ENCODE measurements around the gene PAQR6. TPM values are rescaled to one million over a fixed set of nuclear protein-coding genes. Genes with fewer than 3 reads are reported as not detected.

PAQR6 gene
- total and polyA plus RNA-seq, 2 of the 4 experiments (the other 2 are of a cell fraction), result under 0.01 to 0.67 TPM

DNA sequence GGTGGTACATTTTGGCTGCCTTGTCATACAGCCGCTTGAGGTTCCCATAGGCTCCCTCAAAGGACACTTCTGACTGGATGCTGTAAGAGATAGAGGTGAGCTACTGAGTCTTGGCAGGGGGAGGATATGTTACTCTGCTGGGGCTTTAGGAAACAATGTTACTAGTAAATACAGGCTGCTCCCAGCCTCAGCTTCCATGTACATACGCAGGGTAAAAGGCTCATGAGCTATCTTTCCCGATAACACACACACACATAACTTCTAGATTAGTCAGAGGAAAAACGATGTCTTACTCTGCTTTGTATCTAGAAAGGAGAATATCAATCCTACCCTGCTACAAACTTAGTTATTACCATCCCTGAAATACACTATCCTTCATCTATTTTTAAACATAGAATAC lies 20.5 kb upstream of the PAQR6 start:
- intact Hi-C loops (cut with micrococcal nuclease), result loop anchor here (5.0 kb wide), 1 partner anchor 49 kb away; no protein-coding TSS in a partner anchor
- Histone ChIP-seq H4K8ac (ENCODE audit: low read depth in 2 of 2, low read length in 2 of 2) (no peak overlapping the region), H4K5ac (ENCODE audit: low read depth, low read length) (no peak overlapping the region), H4K91ac (ENCODE audit: insufficient read depth, low read depth, low read length) (no peak overlapping the region; the same call in 1 of the 2 replicates), H2BK15ac (ENCODE audit: low read depth, low read length) (no peak overlapping the region), H3K36me3 (ENCODE audit: control insufficient read depth, insufficient read depth, low read length) (peaks cover 62% of the 10 kb centered on the region), H3K23ac (ENCODE audit: low read depth, low read length) (0 out of 2 replicates have a peak overlapping the region, but pooled peaks have one; percentile 16), H2AK9ac (replicated peaks; ENCODE audit: low read depth, low read length, poor library complexity) (no peak overlapping the region), H3K27me3 (ENCODE audit: control insufficient read depth, insufficient read depth, low read length) (no peaks in the 10 kb centered on the region), H3K9me3 (ENCODE audit: control insufficient read depth, insufficient read depth, low read length) (no peaks in the 10 kb centered on the region), H3K4me2 (ENCODE audit: low read depth, low read length) (no peak overlapping the region), H3K14ac (replicated peaks; ENCODE audit: low read depth, low read length) (no peak overlapping the region; the same call in 1 of the 2 replicates), H2BK20ac (ENCODE audit: low read depth, low read length) (no peak overlapping the region), H2BK5ac (ENCODE audit: low read depth, low read length, poor library complexity, severe bottlenecking) (peak overlapping the region; percentile 29), H3K56ac (ENCODE audit: extremely low read depth, insufficient read depth, low read length) (no peak overlapping the region), H3K4me1 (ENCODE audit: control insufficient read depth, insufficient read depth, low read length) (peaks cover 3% of the 10 kb centered on the region), H3K9ac (ENCODE audit: low read depth, low read length) (no peak overlapping the region), H3K27ac (ENCODE audit: insufficient read depth, low read length) (no peak overlapping the region), H2AK5ac (ENCODE audit: low read depth, low read length) (no peak overlapping the region), H2BK120ac (ENCODE audit: low read depth, low read length) (no peak overlapping the region), H3K4me3 (ENCODE audit: insufficient read depth, low read depth, low read length) (no peak overlapping the region), H3K18ac (ENCODE audit: low read depth, low read length) (no peak overlapping the region), H3K4ac (ENCODE audit: low read depth, low read length) (peak overlapping the region; percentile 48), H4K20me1 (ENCODE audit: insufficient read depth, low read length) (peaks cover 19% of the 10 kb centered on the region), H3K9me1 (ENCODE audit: insufficient read depth, low read length) (peaks cover 11% of the 10 kb centered on the region), H3K79me1 (ENCODE audit: low read depth in 1 of 2, low read length in 2 of 2) (peaks cover 13 to 52% of the 10 kb centered on the region in 2 experiments; a peak in 3 of 4 replicates), H2AFZ (replicated peaks; ENCODE audit: low read length, poor library complexity) (no peak overlapping the region)
- TF ChIP-seq, protein P1, sequence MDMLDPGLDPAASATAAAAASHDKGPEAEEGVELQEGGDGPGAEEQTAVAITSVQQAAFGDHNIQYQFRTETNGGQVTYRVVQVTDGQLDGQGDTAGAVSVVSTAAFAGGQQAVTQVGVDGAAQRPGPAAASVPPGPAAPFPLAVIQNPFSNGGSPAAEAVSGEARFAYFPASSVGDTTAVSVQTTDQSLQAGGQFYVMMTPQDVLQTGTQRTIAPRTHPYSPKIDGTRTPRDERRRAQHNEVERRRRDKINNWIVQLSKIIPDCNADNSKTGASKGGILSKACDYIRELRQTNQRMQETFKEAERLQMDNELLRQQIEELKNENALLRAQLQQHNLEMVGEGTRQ (IDR thresholded peaks at IDR 0.05; ENCODE audit: low read depth, low read length), result no peak
- TF ChIP-seq, protein P2, sequence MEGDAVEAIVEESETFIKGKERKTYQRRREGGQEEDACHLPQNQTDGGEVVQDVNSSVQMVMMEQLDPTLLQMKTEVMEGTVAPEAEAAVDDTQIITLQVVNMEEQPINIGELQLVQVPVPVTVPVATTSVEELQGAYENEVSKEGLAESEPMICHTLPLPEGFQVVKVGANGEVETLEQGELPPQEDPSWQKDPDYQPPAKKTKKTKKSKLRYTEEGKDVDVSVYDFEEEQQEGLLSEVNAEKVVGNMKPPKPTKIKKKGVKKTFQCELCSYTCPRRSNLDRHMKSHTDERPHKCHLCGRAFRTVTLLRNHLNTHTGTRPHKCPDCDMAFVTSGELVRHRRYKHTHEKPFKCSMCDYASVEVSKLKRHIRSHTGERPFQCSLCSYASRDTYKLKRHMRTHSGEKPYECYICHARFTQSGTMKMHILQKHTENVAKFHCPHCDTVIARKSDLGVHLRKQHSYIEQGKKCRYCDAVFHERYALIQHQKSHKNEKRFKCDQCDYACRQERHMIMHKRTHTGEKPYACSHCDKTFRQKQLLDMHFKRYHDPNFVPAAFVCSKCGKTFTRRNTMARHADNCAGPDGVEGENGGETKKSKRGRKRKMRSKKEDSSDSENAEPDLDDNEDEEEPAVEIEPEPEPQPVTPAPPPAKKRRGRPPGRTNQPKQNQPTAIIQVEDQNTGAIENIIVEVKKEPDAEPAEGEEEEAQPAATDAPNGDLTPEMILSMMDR (conservative IDR thresholded peaks at IDR 0.05; ENCODE audit: low read depth, low read length), result no peak
- TF ChIP-seq NFE2L2 (IDR thresholded peaks at IDR 0.05; ENCODE audit: low read depth, low read length) (no peak), RCOR1 (IDR thresholded peaks at IDR 0.05; ENCODE audit: insufficient replicate concordance, low read length) (no peak), FOS (IDR thresholded peaks at IDR 0.05; ENCODE audit: low read depth, low read length) (0 out of 2 replicates have a peak, but pooled peaks have one; percentile 4), CEBPB (IDR thresholded peaks at IDR 0.05; ENCODE audit: low read depth, low read length) (no peak), CHD1 (IDR thresholded peaks at IDR 0.05; ENCODE audit: low read depth, low read length) (no peak)
- ATAC-seq (ENCODE audit: low read depth) (peak; percentile 90), DNase-seq (peak; percentile 69)
- in situ Hi-C loops (cut with MboI; ENCODE audit: low sequenced_read_pairs), result no loop called here
- no CpG with 5 or more reads among the region's 4 CpGs for WGBS, 2 experiments (ENCODE audit: extremely low coverage in 2 of 2, insufficient read length in 1 of 2)
- POLR2A ChIA-PET (ENCODE audit: unreplicated experiment), result interaction anchor here (0.6 kb wide), 1 partner anchor 13 kb away, joined by 3 read pairs; no protein-coding TSS in a partner anchor
- CTCF ChIA-PET, result interaction anchor here (0.5 kb wide), 1 partner anchor 70 kb away, joined by 3 read pairs; no protein-coding TSS in a partner anchor
- BruUV-seq (replicated peaks), result no TSS peak
- dilution Hi-C loops (cut with HindIII; ENCODE audit: low sequenced_read_pairs, unreplicated experiment), result no loop called here
